WERI-Rb-1 (cell line): ENCODE measurements around the gene MBP.

Experiments used
- DNase-seq: peaks from one replicate; pipeline ENCODE4 v3.0.0-alpha.2; 2020
- H3K27ac ChIP-seq: fragments of 250-450 bp; sonication (Bioruptor Pico); 2 replicates; pipeline ENCODE4 v1.5.1; 2020; ENCODE audit warnings: mild to moderate bottlenecking, moderate library complexity
- H3K27me3 ChIP-seq: fragments of 250-450 bp; sonication (Bioruptor Pico); 2 replicates; pipeline ENCODE4 v1.5.1; 2021; ENCODE audit warnings: mild to moderate bottlenecking, low read depth, moderate library complexity; ENCODE audit not compliant: insufficient read depth, severe bottlenecking
- H3K36me3 ChIP-seq: fragments of 250-450 bp; sonication (Bioruptor Pico); 2 replicates; pipeline ENCODE4 v1.5.1; 2020; ENCODE audit warnings: mild to moderate bottlenecking, moderate library complexity
- H3K4me3 ChIP-seq: 2 replicates; pipeline ENCODE4 v1.5.1; 2011; ENCODE audit warnings: low read depth, mild to moderate bottlenecking, control low read depth, low read length
- H3K9me3 ChIP-seq: fragments of 250-450 bp; sonication (Bioruptor Pico); 2 replicates; pipeline ENCODE4 v1.5.1; 2021; ENCODE audit warnings: mild to moderate bottlenecking, moderate library complexity; ENCODE audit not compliant: severe bottlenecking
- TF ChIP-seq, protein P1 (sequence below): IDR thresholded peaks from 2 replicates; pipeline ENCODE4 v1.5.1; 2011; ENCODE audit warnings: low read depth, mild to moderate bottlenecking, control low read depth, inconsistent platforms, low read length

Gene MBP

DNA sequence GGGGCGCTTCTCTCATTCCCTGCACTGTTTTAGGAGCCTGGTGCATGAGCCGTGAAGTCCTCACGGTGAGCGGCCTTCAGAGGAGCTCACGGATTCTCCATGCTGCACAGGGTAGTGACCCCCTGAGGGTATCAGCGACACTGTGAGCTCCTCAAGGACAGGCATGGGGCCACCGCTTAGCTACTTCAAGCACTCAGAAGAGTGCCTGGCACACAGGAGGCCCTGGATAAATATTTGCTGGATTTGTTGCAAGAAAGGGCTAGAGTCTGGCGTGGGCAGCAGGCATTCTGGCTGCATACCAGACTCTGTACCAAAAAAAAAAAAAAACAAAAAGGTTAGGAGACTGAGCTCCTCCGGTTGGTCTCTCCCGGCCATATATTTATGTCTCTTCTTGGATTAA lies 5.7 kb upstream of the MBP start:
- DNase-seq, result no peak
- Histone ChIP-seq H3K36me3 (no peaks in the 10 kb centered on the region), H3K27me3 (no peaks in the 10 kb centered on the region), H3K9me3 (peaks cover 12% of the 10 kb centered on the region), H3K27ac (no peak overlapping the region), H3K4me3 (no peak overlapping the region)
- TF ChIP-seq, protein P1, sequence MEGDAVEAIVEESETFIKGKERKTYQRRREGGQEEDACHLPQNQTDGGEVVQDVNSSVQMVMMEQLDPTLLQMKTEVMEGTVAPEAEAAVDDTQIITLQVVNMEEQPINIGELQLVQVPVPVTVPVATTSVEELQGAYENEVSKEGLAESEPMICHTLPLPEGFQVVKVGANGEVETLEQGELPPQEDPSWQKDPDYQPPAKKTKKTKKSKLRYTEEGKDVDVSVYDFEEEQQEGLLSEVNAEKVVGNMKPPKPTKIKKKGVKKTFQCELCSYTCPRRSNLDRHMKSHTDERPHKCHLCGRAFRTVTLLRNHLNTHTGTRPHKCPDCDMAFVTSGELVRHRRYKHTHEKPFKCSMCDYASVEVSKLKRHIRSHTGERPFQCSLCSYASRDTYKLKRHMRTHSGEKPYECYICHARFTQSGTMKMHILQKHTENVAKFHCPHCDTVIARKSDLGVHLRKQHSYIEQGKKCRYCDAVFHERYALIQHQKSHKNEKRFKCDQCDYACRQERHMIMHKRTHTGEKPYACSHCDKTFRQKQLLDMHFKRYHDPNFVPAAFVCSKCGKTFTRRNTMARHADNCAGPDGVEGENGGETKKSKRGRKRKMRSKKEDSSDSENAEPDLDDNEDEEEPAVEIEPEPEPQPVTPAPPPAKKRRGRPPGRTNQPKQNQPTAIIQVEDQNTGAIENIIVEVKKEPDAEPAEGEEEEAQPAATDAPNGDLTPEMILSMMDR, result no peak

DNA sequence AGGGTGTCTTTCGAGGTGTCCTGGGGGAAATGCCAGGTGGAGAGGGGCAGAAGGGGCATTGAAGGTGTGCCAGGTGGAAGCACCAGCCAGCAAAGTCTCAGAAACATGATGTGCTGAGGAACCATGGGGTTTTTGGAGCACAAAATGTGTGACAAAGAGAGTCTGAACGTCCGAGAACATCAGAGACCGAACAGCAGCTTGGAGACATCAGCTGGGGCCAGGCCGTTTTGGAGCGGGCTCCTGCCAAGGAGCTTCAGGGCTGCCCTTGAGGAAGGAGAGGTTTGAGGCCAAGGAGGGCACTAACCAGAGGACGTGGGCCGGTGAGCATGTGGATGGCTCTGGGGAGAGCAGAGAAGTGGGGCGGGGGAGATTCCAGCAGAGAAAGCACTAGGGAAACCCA lies 5.3 kb upstream of the MBP start:
- TF ChIP-seq, protein P1, result no peak
- no peak for DNase-seq
- H3K27me3 ChIP-seq, result no peaks in the 10 kb centered on the region

DNA sequence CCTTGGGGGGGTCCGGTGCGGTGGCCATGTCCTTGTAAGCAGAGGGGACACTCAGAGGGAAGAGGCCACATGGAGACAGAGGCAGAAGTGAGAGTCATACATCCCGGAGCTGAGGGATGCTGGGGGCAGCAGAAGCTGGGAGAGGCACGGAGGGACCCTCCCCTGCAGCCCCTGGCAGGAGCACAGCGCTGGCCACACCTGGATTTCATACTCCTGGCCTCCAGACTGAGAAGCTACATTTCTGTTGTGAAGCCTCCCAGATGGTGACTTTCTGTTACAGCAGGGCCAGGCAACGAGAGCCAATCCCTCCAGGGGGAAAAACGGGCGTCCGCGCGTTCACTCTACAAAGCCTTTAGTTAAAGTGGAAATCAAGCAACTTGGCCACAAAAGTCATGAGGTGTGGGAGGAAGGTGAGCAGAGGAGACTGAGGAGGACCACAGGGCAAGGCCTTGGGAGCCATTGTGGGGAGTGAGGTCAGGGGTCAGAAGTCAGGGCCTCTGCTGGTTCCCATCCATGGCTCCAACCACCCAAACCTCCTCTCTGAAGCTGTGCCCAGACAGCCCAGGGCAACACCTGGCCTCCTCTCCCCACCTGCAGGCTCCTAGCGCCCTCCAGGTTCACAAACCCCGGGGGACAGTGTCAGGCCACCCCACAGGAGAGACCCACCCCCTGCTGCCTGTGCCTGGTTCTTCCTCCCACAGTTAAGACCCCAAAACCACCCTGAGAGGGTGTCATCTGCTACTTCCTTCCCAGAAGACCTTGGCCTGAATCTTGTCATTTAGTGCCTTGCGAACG lies 4.5 kb upstream of the MBP start:
- Histone ChIP-seq H3K4me3 (no peak overlapping the region), H3K27ac (no peak overlapping the region), H3K27me3 (no peaks in the 10 kb centered on the region), H3K36me3 (no peaks in the 10 kb centered on the region), H3K9me3 (peaks cover 6% of the 10 kb centered on the region)
- TF ChIP-seq, protein P1, result no peak
- DNase-seq, result no peak

More for the DNA sequence above, 5.3 kb upstream of the MBP start:
- Histone ChIP-seq H3K4me3 (no peak overlapping the region), H3K27ac (no peak overlapping the region), H3K9me3 (peaks cover 9% of the 10 kb centered on the region), H3K36me3 (no peaks in the 10 kb centered on the region)

DNA sequence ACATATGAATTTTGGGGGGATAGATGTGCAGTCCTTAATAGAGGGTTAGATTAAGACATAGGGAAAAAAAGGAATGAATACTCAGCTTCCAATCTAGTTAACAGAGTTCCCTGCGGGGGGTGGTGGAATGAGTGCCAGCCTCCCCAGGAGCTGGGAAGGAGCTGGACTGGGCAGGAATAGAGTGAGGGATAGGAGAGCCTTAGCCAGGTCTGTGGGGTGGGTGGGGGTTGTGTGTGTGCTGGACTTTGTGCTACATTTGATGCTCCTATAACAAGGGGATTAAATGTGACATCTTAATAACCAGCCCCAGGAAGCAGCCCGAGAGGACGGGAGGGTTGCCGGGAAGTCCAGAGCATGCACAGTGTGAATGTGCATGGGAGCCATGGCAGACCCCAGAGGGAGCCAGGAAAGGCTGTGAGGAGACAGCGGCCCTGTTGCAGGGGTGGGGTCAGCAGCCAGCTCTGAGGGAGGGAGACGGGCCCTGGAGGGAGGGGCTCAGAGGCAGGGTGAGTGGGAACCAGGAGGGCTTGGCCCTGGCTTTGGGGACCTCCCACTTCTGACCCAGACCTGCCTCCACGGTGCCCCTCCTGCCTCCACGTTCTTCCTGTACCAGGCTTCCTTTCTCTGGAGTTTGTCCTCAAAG lies 3.6 kb upstream of the MBP start:
- no peaks in the 10 kb centered on the region for H3K36me3 ChIP-seq
- no peak for DNase-seq
- no peaks in the 10 kb centered on the region for H3K27me3 ChIP-seq
- TF ChIP-seq, protein P1, result no peak
- H3K9me3 ChIP-seq, result peaks cover 6% of the 10 kb centered on the region
- H3K4me3 ChIP-seq, result no peak overlapping the region
- H3K27ac ChIP-seq, result no peak overlapping the region

DNA sequence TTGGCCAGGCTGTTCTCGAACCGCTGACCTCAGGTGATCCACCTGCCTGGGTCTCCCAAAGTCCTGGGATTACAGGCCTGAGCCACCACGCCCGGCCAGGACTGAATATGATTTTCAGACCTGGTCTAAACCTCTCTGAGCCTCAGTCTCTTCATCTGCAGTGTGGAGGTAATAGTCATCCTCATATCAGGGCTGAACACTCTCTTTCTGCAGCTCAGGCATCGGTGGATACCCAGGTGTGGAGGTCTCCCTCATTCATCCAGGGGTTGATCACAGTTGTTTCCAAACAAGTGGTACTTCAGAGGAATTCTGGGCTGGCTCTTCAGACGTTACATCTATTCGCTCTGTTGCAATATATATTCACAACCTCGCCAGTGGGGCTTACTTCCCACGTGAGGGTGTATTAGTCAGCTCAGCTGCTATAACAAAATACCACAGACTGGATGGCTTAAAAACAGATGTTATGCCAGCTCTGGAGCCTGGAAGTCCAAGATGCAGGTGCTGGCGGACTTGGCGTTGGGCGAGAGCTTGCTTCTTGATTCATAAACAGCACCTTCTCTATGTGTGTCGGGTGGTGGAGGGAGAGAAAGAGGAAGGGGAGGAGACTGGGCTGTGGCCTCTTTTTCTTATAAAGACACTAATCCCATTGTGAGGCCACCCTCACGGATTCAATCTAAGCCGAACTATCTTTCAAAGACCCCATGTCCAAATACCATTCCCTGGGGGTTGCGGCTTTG lies 2.9 kb upstream of the MBP start:
- no peaks in the 10 kb centered on the region for H3K27me3 ChIP-seq
- no peak overlapping the region for H3K27ac ChIP-seq

More for the DNA sequence above, 2.9 kb upstream of the MBP start:
- Histone ChIP-seq H3K9me3 (peaks cover 6% of the 10 kb centered on the region), H3K4me3 (no peak overlapping the region), H3K36me3 (no peaks in the 10 kb centered on the region)
- DNase-seq, result no peak
- TF ChIP-seq, protein P1, result no peak
